Uterus (tissue), 4 donors: ENCODE measurements around the gene GNE. TPM values are rescaled to one million over a fixed set of nuclear protein-coding genes. Genes with fewer than 3 reads are reported as not detected.

ENCODE experiments used
- DNase-seq, 2 donors: peaks; one replicate each; pipeline ENCODE4 v3.0.0-alpha.2; 2019 to 2020
- H3K27ac ChIP-seq, 2 donors: fragments of 200-600 bp; sonication (generic); 1 replicate in 1 of 2; 2 replicates in 1 of 2; pipeline ENCODE4 v1.5.1; 2016 to 2018
- H3K27me3 ChIP-seq, 2 donors: fragments of 200-600 bp; sonication (generic); one replicate each; pipeline ENCODE4 v1.5.1; 2018 to 2019; ENCODE audit warnings: control low read depth in 1 of 2
- H3K36me3 ChIP-seq, 2 donors: fragments of 200-600 bp; sonication (generic); one replicate each; pipeline ENCODE4 v1.5.1; 2019; ENCODE audit warnings: control low read depth in 1 of 2
- H3K4me1 ChIP-seq, 2 donors: fragments of 200-600 bp; sonication (generic); one replicate each; pipeline ENCODE4 v1.5.1; 2018 to 2019; ENCODE audit warnings: control low read depth in 1 of 2
- H3K4me3 ChIP-seq, 2 donors: fragments of 200-600 bp; sonication (generic); 1 replicate in 1 of 2; 2 replicates in 1 of 2; pipeline ENCODE4 v1.5.1; 2018 to 2019; ENCODE audit warnings: mild to moderate bottlenecking in 1 of 2
- H3K9me3 ChIP-seq, 2 donors: fragments of 200-600 bp; sonication (generic); one replicate each; pipeline ENCODE4 v1.5.1; 2019; ENCODE audit warnings: control low read depth in 1 of 2
- POLR2A ChIP-seq, 2 donors: fragments of 450-650 bp; IDR thresholded peaks; one replicate each; pipeline ENCODE4 v1.6.1; 2016; ENCODE audit warnings: antibody characterized with exemption in 2 of 2, mild to moderate bottlenecking in 1 of 2, moderate library complexity in 1 of 2
- intact Hi-C: fragments of 100-400 bp; cut with DNase I; formaldehyde crosslinking; loops from one replicate; pipeline ENCODE4 v1.15.1; 2023; ENCODE audit warnings: low total_unique reads
- total RNA-seq, 4 donors: library from RNA; depleted of rRNA in 3 of 4; stranded (reverse); fragments of >200 nt in 3 of 4; gene quantifications; one replicate each; pipeline versions ENCODE4 v1.1.0 to v1.2.4, GENCODE V29; 2014 to 2023
- TF ChIP-seq, protein P1 (sequence below), 4 experiments: fragments of 200-600 bp in 2 of 4; fragments of 450-650 bp in 2 of 4; sonication (generic) in 2 of 4; IDR thresholded peaks; one replicate each; pipeline ENCODE4 v1.5.1; 2016 to 2019; ENCODE audit warnings: antibody characterized with exemption in 4 of 4, mild to moderate bottlenecking in 2 of 4, moderate library complexity in 1 of 4
- donor health status: DM: yes; HTN: yes; CAD: no.

The GNE gene
- total RNA-seq, 4 donors from 2014 or later = 10.3 to 42.2 (median 30.0) TPM

- intact Hi-C loops = no loop called here
- Histone ChIP-seq H3K27me3 (no peaks in the 10 kb centered on the region), H3K27ac (peak overlapping the region in 1 of 2 donors; percentile 39), H3K9me3 (peaks cover 0 to under 1% of the 10 kb centered on the region in 2 donors), H3K36me3 (no peaks in the 10 kb centered on the region), H3K4me1 (no peaks in the 10 kb centered on the region), H3K4me3 (no peak overlapping the region)
- TF ChIP-seq, protein P1, sequence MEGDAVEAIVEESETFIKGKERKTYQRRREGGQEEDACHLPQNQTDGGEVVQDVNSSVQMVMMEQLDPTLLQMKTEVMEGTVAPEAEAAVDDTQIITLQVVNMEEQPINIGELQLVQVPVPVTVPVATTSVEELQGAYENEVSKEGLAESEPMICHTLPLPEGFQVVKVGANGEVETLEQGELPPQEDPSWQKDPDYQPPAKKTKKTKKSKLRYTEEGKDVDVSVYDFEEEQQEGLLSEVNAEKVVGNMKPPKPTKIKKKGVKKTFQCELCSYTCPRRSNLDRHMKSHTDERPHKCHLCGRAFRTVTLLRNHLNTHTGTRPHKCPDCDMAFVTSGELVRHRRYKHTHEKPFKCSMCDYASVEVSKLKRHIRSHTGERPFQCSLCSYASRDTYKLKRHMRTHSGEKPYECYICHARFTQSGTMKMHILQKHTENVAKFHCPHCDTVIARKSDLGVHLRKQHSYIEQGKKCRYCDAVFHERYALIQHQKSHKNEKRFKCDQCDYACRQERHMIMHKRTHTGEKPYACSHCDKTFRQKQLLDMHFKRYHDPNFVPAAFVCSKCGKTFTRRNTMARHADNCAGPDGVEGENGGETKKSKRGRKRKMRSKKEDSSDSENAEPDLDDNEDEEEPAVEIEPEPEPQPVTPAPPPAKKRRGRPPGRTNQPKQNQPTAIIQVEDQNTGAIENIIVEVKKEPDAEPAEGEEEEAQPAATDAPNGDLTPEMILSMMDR (IDR thresholded peaks at IDR 0.05) = no peak
- TF ChIP-seq POLR2A (IDR thresholded peaks at IDR 0.05) = no peak
- no peak for DNase-seq
These were observed 40.8 kb downstream of the GNE start for GRCh38 chr9:36217256-36217968.

- no peaks in the 10 kb centered on the region for H3K9me3 ChIP-seq
- H3K27me3 ChIP-seq = no peaks in the 10 kb centered on the region
- no peaks in the 10 kb centered on the region for H3K36me3 ChIP-seq
- no peak for TF ChIP-seq POLR2A (IDR thresholded peaks at IDR 0.05)
- TF ChIP-seq, protein P1 (IDR thresholded peaks at IDR 0.05) = no peak
- intact Hi-C loops = no loop called here
- DNase-seq = no peak
- no peaks in the 10 kb centered on the region for H3K4me1 ChIP-seq
- peak overlapping the region in 1 of 2 donors; percentile 45 for H3K27ac ChIP-seq
- H3K4me3 ChIP-seq = no peak overlapping the region
These were observed 43.7 kb downstream of the GNE start for GRCh38 chr9:36214571-36214970.

- Histone ChIP-seq H3K36me3 (no peaks in the 10 kb centered on the region), H3K9me3 (no peaks in the 10 kb centered on the region), H3K27ac (peak overlapping the region in 1 of 2 donors; percentile 17), H3K4me3 (no peak overlapping the region), H3K27me3 (no peaks in the 10 kb centered on the region), H3K4me1 (no peaks in the 10 kb centered on the region)
- TF ChIP-seq POLR2A (IDR thresholded peaks at IDR 0.05) = no peak
- TF ChIP-seq, protein P1 (IDR thresholded peaks at IDR 0.05) = no peak
- peak in 1 of 2 donors; percentile 17 for DNase-seq
- intact Hi-C loops = no loop called here
These were observed 44.3 kb downstream of the GNE start for GRCh38 chr9:36213989-36214388.

- DNase-seq = no peak
- no peaks in the 10 kb centered on the region for H3K36me3 ChIP-seq
- no peaks in the 10 kb centered on the region for H3K9me3 ChIP-seq
- TF ChIP-seq, protein P1 (IDR thresholded peaks at IDR 0.05) = no peak
- no peak for TF ChIP-seq POLR2A (IDR thresholded peaks at IDR 0.05)
- intact Hi-C loops = no loop called here
- H3K4me1 ChIP-seq = no peaks in the 10 kb centered on the region
- H3K4me3 ChIP-seq = no peak overlapping the region
- no peak overlapping the region for H3K27ac ChIP-seq
- no peaks in the 10 kb centered on the region for H3K27me3 ChIP-seq
These were observed 44.9 kb downstream of the GNE start for GRCh38 chr9:36213387-36213786.

- Histone ChIP-seq H3K27ac (no peak overlapping the region), H3K36me3 (no peaks in the 10 kb centered on the region), H3K4me1 (no peaks in the 10 kb centered on the region), H3K4me3 (no peak overlapping the region), H3K9me3 (no peaks in the 10 kb centered on the region), H3K27me3 (no peaks in the 10 kb centered on the region)
- no peak for DNase-seq
- intact Hi-C loops = no loop called here
- TF ChIP-seq POLR2A (IDR thresholded peaks at IDR 0.05) = no peak
- TF ChIP-seq, protein P1 (IDR thresholded peaks at IDR 0.05) = no peak
These were observed 46.7 kb downstream of the GNE start for GRCh38 chr9:36211510-36211909.
